ENCODE data around the gene LRRC8B.

GRCh38 chr1:89516055-89516454 is 8.6 kb upstream of the LRRC8B start:
- TF ChIP-seq CTCF (optimal IDR thresholded peaks at IDR 0.05 in 1 of 3, IDR thresholded peaks at IDR 0.05 in 1 of 3, conservative IDR thresholded peaks at IDR 0.05 in 1 of 3; ENCODE audit: extremely low read depth in 1 of 3, insufficient read depth in 2 of 3, low read length in 3 of 3) (no peak), EZH2 (IDR thresholded peaks at IDR 0.05; ENCODE audit: low read length) (no peak)
